Keratinocyte (primary cell): Measurements from ENCODE around the gene CCDC27.

Experiments used
- EZH2 ChIP-seq: IDR thresholded peaks from one replicate; pipeline ENCODE4 v1.6.1; 2012; ENCODE audit warnings: inconsistent platforms, mild to moderate bottlenecking, low read length, moderate library complexity
- TF ChIP-seq, protein P1 (sequence below), 3 experiments: IDR thresholded peaks in 1 of 3; conservative IDR thresholded peaks in 1 of 3; optimal IDR thresholded peaks in 1 of 3; 2 replicates in 2 of 3; 3 replicates in 1 of 3; pipeline versions ENCODE3 to v1.5.1; 2011; ENCODE audit warnings: low read length in 3 of 3, mild to moderate bottlenecking in 3 of 3, moderate library complexity in 2 of 3, control low read depth in 1 of 3, inconsistent platforms in 1 of 3; ENCODE audit not compliant: insufficient read depth in 2 of 3; ENCODE audit errors: extremely low read depth in 1 of 3

DNA sequence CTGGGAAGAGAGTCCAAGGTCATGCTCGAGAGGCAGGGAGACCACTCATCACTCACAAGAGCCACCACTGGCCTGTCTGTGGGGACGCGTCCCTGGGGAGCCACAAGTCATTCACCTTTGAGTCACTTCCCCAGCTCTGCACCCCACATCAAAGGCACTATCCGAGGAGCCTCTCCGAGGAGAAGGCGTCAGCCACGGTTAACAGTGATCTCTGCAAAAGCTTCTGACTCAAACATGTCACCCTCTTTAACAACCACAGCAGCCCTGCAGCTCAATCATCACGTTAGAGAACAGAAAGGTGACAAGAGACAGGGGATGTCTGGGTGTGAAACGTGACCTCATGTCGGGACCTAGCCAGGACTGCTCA is 35.1 kb downstream of the CCDC27 start:
- TF ChIP-seq, protein P1, sequence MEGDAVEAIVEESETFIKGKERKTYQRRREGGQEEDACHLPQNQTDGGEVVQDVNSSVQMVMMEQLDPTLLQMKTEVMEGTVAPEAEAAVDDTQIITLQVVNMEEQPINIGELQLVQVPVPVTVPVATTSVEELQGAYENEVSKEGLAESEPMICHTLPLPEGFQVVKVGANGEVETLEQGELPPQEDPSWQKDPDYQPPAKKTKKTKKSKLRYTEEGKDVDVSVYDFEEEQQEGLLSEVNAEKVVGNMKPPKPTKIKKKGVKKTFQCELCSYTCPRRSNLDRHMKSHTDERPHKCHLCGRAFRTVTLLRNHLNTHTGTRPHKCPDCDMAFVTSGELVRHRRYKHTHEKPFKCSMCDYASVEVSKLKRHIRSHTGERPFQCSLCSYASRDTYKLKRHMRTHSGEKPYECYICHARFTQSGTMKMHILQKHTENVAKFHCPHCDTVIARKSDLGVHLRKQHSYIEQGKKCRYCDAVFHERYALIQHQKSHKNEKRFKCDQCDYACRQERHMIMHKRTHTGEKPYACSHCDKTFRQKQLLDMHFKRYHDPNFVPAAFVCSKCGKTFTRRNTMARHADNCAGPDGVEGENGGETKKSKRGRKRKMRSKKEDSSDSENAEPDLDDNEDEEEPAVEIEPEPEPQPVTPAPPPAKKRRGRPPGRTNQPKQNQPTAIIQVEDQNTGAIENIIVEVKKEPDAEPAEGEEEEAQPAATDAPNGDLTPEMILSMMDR (optimal IDR thresholded peaks at IDR 0.05 in 1 of 3, IDR thresholded peaks at IDR 0.05 in 1 of 3, conservative IDR thresholded peaks at IDR 0.05 in 1 of 3; ENCODE audit: extremely low read depth in 1 of 3, insufficient read depth in 2 of 3, low read length in 3 of 3) = no peak
- no peak for TF ChIP-seq EZH2
